ENCODE results near the gene HABP2.

Gene HABP2

DNA sequence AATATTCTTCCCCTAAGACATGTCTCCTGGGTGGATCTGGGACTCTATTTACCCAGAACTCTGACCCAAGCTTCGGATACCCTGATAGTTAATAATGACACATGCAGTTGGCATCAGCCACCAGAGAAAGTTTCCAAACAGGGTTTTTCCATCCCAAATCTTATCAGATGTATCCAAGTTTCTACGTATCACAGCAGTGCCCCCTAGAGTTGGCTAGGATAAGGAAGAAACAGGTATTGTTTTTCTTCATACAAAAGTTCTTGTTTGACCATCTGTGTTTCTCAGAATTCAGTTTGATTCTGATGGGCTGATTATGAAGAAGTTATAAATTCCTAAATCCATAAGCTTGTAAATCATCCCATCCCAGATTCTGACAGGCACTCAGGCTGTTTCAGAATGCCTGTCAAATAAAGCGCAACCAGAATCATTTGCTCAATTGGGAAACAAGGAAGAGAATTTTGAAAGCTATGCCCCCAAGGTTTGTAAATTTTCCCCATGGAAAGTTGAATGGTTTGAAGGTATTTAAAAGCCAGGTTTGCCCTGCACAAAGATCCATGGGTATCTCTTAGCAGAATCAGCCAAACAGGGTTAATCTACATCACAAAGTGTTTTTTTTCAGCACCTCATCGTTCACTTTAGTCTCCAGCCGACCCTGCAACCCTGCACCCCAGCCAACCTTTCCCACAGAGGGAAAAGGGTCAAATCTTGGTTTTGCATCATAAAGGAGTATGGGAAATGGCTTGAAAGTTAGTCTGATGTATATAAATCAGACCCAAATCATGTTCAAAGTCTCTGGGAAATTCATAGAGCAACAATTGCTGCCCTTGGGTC is 63.6 kb downstream of the HABP2 start:
- DNase-seq (ENCODE audit: low spot score) = no peak
- H3K27ac ChIP-seq = no peak overlapping the region
- no peak overlapping the region for H3K4me3 ChIP-seq
- TF ChIP-seq, protein P1, sequence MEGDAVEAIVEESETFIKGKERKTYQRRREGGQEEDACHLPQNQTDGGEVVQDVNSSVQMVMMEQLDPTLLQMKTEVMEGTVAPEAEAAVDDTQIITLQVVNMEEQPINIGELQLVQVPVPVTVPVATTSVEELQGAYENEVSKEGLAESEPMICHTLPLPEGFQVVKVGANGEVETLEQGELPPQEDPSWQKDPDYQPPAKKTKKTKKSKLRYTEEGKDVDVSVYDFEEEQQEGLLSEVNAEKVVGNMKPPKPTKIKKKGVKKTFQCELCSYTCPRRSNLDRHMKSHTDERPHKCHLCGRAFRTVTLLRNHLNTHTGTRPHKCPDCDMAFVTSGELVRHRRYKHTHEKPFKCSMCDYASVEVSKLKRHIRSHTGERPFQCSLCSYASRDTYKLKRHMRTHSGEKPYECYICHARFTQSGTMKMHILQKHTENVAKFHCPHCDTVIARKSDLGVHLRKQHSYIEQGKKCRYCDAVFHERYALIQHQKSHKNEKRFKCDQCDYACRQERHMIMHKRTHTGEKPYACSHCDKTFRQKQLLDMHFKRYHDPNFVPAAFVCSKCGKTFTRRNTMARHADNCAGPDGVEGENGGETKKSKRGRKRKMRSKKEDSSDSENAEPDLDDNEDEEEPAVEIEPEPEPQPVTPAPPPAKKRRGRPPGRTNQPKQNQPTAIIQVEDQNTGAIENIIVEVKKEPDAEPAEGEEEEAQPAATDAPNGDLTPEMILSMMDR (IDR thresholded peaks at IDR 0.05) = no peak

DNA sequence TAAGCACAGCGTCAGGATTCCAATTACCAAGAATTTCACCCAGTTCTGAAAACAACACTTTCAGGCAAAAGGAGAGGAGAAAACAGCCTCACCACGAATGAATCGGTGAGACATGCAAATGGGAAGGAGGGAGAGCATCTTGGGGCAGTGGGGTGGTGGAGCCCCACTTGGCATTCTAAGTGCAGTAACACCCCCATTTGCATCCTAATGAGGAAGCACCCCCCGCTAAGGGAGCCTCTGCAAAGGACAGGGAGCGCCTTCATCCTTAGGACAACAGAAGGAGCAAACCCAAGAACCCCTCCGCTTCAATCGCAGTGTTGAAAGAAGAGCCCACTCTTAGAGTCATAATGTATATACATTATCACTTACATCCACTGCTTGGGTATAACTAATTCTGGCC is 64.2 kb downstream of the HABP2 start:
- TF ChIP-seq, protein P1 (IDR thresholded peaks at IDR 0.05) = no peak
- Histone ChIP-seq H3K27ac (no peak overlapping the region), H3K4me3 (no peak overlapping the region)
- DNase-seq (ENCODE audit: low spot score) = no peak

DNA sequence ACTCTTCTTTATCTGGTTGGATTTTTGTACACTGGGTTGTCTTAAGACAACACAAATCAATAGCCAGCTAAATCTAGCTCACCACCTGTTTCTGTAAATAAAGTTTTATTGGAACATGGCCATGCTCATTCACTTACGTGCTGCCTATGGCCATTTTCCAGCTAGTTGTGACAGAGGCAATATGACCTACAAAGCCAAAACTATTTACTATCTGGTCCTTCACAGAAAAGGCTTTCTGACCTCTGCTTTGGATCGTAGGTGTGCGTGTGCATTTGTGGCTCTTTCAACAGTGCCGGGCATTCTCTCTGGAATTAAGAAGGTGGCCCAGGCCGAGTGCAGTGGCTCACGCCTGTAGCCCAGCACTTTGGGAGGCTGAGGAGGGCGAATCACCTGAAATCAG is 65.5 kb downstream of the HABP2 start:
- Histone ChIP-seq H3K27ac (no peak overlapping the region), H3K4me3 (no peak overlapping the region)
- TF ChIP-seq, protein P1 (IDR thresholded peaks at IDR 0.05) = no peak
- no peak for DNase-seq (ENCODE audit: low spot score)

DNA sequence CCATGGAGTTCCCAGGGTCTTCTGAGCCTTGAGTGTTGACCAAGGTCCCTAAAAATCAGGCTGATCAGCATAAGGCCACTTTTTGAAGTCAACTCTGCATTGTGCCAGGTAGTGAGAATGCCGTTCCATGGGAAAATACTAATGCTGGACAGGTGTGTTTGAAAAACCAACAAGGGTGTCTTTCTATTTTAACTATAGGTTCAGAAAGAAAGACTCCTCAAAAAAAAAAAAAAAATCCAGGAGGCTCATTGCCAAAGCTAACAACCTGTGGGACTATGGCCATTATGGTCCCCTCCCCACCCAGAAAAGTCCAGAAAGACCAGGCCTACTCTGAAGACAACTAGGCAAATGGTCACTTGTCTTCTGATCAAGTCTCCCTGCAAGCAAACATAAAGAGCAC is 66.5 kb downstream of the HABP2 start:
- TF ChIP-seq, protein P1 (IDR thresholded peaks at IDR 0.05) = no peak
- Histone ChIP-seq H3K4me3 (no peak overlapping the region), H3K27ac (no peak overlapping the region)
- DNase-seq (ENCODE audit: low spot score) = no peak

DNA sequence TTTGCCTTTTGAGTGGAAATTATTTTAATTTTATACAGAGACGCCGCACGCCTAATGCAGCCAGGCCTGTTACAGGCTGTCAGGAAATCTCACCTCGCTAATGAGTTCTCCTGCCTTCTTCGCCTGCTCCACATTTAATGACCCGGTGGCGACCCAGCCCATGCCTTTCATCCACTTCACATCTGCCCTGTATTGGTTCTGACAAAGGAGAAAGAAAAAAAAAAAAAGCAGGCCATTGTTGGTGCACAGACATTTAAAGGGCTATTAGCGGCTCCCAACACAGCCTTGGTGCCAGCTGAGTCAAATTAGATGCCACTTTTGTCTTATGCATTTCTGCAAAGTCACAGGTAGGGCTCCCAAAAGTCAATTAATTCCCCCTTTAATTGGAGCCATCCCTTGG is 67.7 kb downstream of the HABP2 start:
- DNase-seq (ENCODE audit: low spot score) = no peak
- H3K27ac ChIP-seq = no peak overlapping the region
- TF ChIP-seq, protein P1 (IDR thresholded peaks at IDR 0.05) = no peak
- H3K4me3 ChIP-seq = no peak overlapping the region

DNA sequence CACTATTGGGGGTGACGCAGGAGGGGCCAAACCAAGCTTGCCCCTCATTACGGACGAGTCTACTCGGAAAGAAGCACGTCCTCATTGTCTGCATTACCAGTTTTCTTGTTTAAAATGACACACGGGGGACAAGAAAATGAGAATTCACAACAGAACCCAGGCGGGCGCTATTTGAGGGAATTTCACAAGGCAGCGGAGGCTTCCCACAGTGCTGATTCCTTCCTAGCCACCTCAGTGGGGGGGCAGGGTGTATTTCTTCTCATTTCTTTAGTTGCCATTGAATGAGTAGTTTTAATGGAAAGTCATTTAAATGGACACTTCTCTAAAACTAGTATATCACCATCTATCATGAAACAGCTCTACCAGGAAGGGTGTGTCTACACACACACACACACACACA is 68.1 kb downstream of the HABP2 start:
- TF ChIP-seq, protein P1 (IDR thresholded peaks at IDR 0.05) = no peak
- Histone ChIP-seq H3K27ac (no peak overlapping the region), H3K4me3 (no peak overlapping the region)
- DNase-seq (ENCODE audit: low spot score) = no peak

DNA sequence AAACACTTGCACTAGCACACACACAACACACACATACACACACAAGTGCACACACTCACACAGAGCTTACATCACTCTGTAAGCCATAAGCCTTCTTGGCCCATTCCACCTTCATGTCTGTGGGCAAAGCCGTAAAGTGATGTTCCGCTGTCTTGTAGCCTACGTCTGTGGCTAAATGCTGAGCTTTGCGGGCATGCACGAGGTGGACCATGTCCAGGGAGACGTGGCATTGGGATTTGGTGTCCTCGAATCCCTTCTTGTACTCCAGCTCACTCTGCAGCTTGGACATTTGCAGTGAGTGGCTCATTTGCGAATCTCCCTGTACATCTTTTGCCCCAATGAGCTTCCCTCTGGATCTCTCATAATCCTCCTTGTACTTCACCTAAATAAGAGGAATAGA is 68.9 kb downstream of the HABP2 start:
- DNase-seq (ENCODE audit: low spot score) = no peak
- Histone ChIP-seq H3K4me3 (no peak overlapping the region), H3K27ac (no peak overlapping the region)
- TF ChIP-seq, protein P1 (IDR thresholded peaks at IDR 0.05) = no peak

Measured in coronary artery (tissue), 2 donors.